Erythroblast (primary cell): Measurements from ENCODE around the gene DPP10.

Source experiments
- GATA1 ChIP-seq: IDR thresholded peaks from 2 replicates; pipeline ENCODE4 v1.6.1; 2011; ENCODE audit warnings: low read depth, mild to moderate bottlenecking, control low read depth, low read length, moderate library complexity
- POLR2A ChIP-seq: IDR thresholded peaks from 2 replicates; pipeline ENCODE4 v1.6.1; 2011; ENCODE audit warnings: mild to moderate bottlenecking, low read length

DNA sequence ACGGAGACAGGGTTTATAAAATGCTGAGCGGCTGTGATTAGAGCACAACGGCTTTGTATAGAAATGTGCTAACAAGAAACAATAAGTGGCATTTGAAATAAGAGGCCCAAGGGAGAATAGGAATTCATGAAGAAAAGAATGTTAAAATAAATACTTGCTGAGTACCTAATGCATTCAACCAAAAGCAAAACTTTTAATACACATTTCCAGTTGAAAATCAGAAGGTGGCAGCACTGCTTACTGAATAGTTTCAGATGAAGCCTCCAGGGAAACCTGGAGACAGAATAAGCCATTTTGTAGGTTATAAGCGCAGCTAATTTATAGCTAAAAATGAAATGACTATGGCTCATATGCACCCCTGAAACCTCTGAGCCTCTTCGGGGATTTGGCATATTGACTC is 286.6 kb downstream of the DPP10 start:
- TF ChIP-seq POLR2A (no peak), GATA1 (no peak)
